HFFc6 (cell line): Measurements from ENCODE around the gene NUP85. TPM values are rescaled to one million over a fixed set of nuclear protein-coding genes. Genes with fewer than 3 reads are reported as not detected.

ENCODE experiments used
- DNase-seq: peaks from one replicate; pipeline ENCODE4 v3.0.0-alpha.2; 2018
- H3K27ac Mint-ChIP-seq: 2 replicates; pipeline ENCODE4 v1.8.0; 2020; ENCODE audit warnings: mild to moderate bottlenecking, mixed read lengths
- H3K27me3 Mint-ChIP-seq: 2 replicates; pipeline ENCODE4 v1.8.0; 2021; ENCODE audit warnings: mild to moderate bottlenecking, moderate library complexity, mixed read lengths; ENCODE audit not compliant: insufficient read depth
- H3K36me3 Mint-ChIP-seq: 2 replicates; pipeline ENCODE4 v1.8.0; 2021; ENCODE audit warnings: low read depth, mixed read lengths
- H3K4me1 Mint-ChIP-seq: 2 replicates; pipeline ENCODE4 v1.8.0; 2020; ENCODE audit warnings: low read depth, mixed read lengths
- H3K4me3 Mint-ChIP-seq: 2 replicates; pipeline ENCODE4 v1.8.0; 2020; ENCODE audit warnings: mild to moderate bottlenecking, moderate library complexity, mixed read lengths
- H3K9me3 Mint-ChIP-seq: 2 replicates; pipeline ENCODE4 v1.8.0; 2020; ENCODE audit warnings: mild to moderate bottlenecking, mixed read lengths
- total RNA-seq, 6 experiments: library from RNA; stranded (reverse); fragmentation: NEBNext Ultra II Directional; extraction: Animal tissue kit (Norgen Biotek cat#: 25700); gene quantifications; 2 replicates in 1 of 6; 3 replicates in 5 of 6; pipeline ENCODE4 v1.2.3, GENCODE V29; 2021
- TF ChIP-seq, protein P1 (sequence below): fragments of 200-600 bp; sonication (generic); IDR thresholded peaks from 2 replicates; pipeline ENCODE4 v1.5.0; 2021; ENCODE audit warnings: antibody characterized with exemption, mild to moderate bottlenecking

The NUP85 gene
- total RNA-seq, 6 experiments from 2014 or later = 38.0 to 47.8 (median 43.1) TPM

DNA sequence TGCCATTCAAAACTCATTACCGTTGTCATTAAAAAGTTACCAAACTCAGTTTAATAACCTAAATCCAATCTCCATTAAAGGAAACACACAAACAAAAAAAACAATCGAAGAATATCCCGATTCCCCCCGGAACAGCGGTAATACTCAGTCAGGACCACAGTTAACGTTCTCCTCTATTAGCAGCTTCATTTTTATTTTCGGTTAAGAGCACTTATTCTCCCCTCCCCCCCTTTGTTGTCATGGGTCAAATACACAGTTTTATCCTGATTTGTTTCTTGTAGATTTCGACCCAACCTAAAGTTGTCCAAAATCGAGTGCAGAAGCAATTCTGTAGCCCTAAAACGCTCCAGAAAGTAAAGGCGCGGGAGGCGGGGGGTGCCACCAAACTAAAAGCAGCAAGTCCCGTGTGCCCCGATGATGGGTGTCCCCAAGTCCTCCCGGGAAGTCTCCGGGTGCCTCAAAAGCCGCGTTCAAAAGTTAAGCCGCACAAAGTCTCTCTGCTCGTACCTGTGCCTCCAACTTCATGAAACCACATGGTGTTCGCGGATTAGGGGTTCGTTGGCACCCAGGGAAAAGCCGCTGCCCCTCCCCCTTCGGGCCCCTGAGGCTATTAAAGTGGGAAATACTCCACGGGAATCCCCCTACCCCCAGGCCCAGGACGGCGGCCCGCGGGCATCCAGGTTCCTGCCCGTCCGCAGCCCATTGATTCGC is 23.7 kb upstream of the NUP85 start:
- no peaks in the 10 kb centered on the region for H3K27me3 Mint-ChIP-seq
- peak overlapping the region; percentile 95 for H3K4me3 Mint-ChIP-seq
- peaks cover 22% of the 10 kb centered on the region for H3K4me1 Mint-ChIP-seq
- H3K36me3 Mint-ChIP-seq = peaks cover 10% of the 10 kb centered on the region
- H3K9me3 Mint-ChIP-seq = no peaks in the 10 kb centered on the region
- DNase-seq = no peak
- TF ChIP-seq, protein P1, sequence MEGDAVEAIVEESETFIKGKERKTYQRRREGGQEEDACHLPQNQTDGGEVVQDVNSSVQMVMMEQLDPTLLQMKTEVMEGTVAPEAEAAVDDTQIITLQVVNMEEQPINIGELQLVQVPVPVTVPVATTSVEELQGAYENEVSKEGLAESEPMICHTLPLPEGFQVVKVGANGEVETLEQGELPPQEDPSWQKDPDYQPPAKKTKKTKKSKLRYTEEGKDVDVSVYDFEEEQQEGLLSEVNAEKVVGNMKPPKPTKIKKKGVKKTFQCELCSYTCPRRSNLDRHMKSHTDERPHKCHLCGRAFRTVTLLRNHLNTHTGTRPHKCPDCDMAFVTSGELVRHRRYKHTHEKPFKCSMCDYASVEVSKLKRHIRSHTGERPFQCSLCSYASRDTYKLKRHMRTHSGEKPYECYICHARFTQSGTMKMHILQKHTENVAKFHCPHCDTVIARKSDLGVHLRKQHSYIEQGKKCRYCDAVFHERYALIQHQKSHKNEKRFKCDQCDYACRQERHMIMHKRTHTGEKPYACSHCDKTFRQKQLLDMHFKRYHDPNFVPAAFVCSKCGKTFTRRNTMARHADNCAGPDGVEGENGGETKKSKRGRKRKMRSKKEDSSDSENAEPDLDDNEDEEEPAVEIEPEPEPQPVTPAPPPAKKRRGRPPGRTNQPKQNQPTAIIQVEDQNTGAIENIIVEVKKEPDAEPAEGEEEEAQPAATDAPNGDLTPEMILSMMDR = no peak
- peak overlapping the region; percentile 70 for H3K27ac Mint-ChIP-seq

DNA sequence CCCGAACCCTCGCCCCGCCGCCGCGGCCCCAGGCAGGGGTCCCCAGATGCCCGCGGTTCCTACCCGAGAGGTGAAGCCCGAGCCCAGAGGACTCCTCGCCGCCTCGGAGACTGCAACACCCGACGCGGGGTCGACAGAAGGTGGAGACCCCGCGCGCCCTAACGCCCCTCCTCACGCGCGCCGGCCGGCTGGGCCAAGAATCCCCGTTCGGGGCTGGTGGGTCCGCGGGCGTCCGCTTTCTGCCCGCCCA is 23.2 kb upstream of the NUP85 start:
- H3K27me3 Mint-ChIP-seq = no peaks in the 10 kb centered on the region
- H3K4me3 Mint-ChIP-seq = peak overlapping the region; percentile 95
- H3K27ac Mint-ChIP-seq = 0 out of 2 replicates have a peak overlapping the region, but pooled peaks have one; percentile 70
- H3K4me1 Mint-ChIP-seq = peaks cover 22% of the 10 kb centered on the region
- DNase-seq = no peak
- TF ChIP-seq, protein P1 = no peak; the same call in 1 of the 2 replicates
- peaks cover 10% of the 10 kb centered on the region for H3K36me3 Mint-ChIP-seq
- H3K9me3 Mint-ChIP-seq = no peaks in the 10 kb centered on the region

DNA sequence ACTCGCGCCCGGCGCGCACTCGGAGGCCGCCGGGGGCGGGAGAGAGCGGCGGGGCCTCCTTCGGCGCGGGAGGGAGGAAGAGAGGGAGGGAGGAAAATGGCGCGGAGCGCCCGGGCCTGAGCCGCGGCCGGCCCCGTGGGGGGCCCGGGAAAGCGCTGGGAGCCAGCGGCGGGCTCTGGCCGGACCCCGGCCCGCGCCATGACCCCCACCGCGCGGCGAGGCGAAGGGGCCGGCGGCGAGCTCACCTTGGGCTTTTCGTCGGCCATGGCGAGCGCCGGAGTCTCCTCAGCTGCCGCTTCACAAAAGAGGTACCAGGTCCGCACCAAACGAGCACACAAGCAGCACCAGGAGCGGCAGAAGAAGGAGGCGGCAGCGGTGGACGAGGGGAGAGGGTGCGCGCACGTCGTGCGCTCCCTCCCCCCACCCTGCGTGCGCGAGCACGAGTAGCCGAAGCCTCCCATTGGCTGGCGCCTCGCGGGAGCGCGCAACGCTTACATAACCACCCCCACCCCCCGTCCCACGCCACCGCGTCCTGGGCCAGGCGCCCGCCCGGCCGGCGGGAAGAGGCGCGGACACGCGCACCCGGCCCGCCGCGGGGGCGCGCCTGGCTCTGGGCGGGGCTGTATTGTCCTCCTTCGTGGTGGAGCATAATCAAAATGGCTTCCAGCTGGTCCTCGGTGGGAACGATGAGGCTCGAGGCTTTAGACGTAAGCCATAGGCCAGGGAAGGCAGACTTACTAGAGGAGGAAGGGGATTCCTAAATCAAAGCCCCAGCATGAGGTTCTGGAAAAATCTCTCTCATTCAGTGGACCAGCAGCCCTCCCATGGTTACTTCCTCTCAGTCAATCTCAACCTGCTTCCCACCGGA is 22.7 kb upstream of the NUP85 start, which contains the start of gene SUMO2:
Gene SUMO2 (minus strand): TSS at position 391 of the 868 bp plus-strand sequence. CDS start 125 bp downstream, at position 266.
- peak; percentile 81 for DNase-seq
- peak within 1 kb of the TSS; percentile 95 for H3K4me3 Mint-ChIP-seq
- peak within 1 kb of the TSS; percentile 96 for H3K27ac Mint-ChIP-seq
- peaks cover 22% of the 10 kb centered on the region for H3K4me1 Mint-ChIP-seq
- H3K27me3 Mint-ChIP-seq = no peaks in the 10 kb centered on the region
- no peaks in the 10 kb centered on the region for H3K9me3 Mint-ChIP-seq
- H3K36me3 Mint-ChIP-seq = peaks cover 10% of the 10 kb centered on the region
- TF ChIP-seq, protein P1 = peak; percentile 66; the same call in 1 of the 2 replicates

DNA sequence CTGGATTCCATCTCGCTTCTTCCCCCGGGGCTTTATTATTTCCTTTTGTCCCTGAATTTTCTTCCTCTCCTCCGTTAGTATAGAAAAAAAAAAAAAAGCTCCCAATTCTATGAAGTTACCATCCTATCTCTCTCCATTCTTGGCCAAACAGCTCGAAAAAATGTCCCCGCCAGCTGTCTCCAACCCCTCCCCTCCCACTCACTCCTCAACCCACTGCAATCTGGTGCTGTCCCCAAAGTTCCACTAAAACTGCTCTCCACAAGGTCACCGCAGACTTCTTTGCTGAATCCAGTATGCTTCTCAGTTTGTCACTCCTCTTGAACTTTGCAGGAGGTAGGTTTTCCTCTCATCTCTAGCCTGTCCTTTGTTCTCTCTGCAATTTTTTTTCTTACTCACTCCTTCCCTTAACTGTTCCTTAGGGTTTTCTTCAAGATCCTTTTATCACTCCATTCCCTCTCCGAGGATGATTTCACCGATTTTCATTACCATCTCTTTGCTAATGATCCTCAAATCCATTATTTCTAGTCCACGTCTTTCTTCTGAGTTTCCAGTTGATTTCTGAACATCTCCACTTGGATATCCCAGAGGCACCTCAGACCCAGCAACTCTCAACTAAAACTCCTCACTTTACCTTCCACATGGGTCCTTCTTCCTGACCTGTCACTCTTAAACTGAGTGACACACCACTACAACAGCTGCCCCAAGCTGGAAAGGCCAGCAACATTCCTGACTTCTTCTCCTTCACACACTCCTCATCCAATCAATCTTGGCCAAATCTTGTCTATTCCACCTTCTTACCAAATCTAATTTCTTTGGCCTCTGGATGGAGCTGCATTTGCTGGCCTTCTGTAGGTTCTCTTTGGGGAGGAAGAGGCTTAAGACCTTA is 21.2 kb upstream of the NUP85 start:
- TF ChIP-seq, protein P1 = no peak
- Mint-ChIP-seq H3K36me3 (peaks cover 10% of the 10 kb centered on the region), H3K4me3 (peak overlapping the region; percentile 30), H3K27me3 (no peaks in the 10 kb centered on the region), H3K4me1 (peaks cover 25% of the 10 kb centered on the region), H3K27ac (peak overlapping the region; percentile 96), H3K9me3 (no peaks in the 10 kb centered on the region)
- no peak for DNase-seq

DNA sequence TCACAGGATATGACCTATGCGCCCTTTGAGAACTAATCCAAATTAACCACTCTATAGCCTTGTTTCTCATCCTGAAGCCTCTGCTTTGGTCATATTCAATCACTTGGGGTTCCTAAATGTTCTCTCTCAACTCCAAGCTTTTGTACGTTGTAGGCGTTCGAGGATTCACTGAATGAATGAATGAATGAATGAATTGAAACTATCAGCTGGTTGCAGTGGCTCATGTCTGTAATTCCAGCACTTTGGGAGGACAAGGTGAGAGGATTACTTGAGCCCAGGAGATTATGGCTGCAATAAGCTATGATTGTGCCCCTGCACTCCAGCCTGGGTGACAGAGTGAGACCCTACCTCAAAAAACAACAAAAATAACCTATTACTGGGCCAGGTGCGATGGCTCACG is 16.9 kb upstream of the NUP85 start:
- H3K4me1 Mint-ChIP-seq = peaks cover 17% of the 10 kb centered on the region
- H3K36me3 Mint-ChIP-seq = no peaks in the 10 kb centered on the region
- no peaks in the 10 kb centered on the region for H3K9me3 Mint-ChIP-seq
- TF ChIP-seq, protein P1 = no peak
- H3K27ac Mint-ChIP-seq = no peak overlapping the region
- no peak for DNase-seq
- no peak overlapping the region for H3K4me3 Mint-ChIP-seq
- H3K27me3 Mint-ChIP-seq = no peaks in the 10 kb centered on the region; the same call in 1 of the 2 replicates
